Right atrium auricular region (tissue), 2 donors: ENCODE results near the gene CREB3. TPM values are rescaled to one million over a fixed set of nuclear protein-coding genes. Genes with fewer than 3 reads are reported as not detected.
A peak's percentile ranks its signal among the peaks of the same experiment; 100 is the strongest.

Experiments
- DNase-seq: peaks from one replicate; pipeline ENCODE4 v3.0.0-alpha.2; 2019; ENCODE audit warnings: low spot score
- H3K27ac ChIP-seq, 2 donors: fragments of 200-600 bp; sonication (generic); 1 replicate in 1 of 2; 2 replicates in 1 of 2; pipeline ENCODE4 v1.5.1; 2016 to 2019
- H3K27me3 ChIP-seq, 2 donors: fragments of 200-600 bp; sonication (generic); one replicate each; pipeline versions ENCODE4 v1.5.1 to v1.6.0; 2017 to 2019
- H3K36me3 ChIP-seq: fragments of 200-600 bp; sonication (generic); one replicate; pipeline ENCODE4 v1.5.1; 2016
- H3K4me1 ChIP-seq, 2 donors: fragments of 200-600 bp; sonication (generic); one replicate each; pipeline versions ENCODE4 v1.5.1 to v1.6.0; 2017 to 2019
- H3K4me3 ChIP-seq, 2 donors: fragments of 200-600 bp; sonication (generic); 1 replicate in 1 of 2; 2 replicates in 1 of 2; pipeline ENCODE4 v1.5.1; 2017 to 2019; ENCODE audit warnings: mild to moderate bottlenecking in 1 of 2, moderate library complexity in 1 of 2
- H3K9me3 ChIP-seq, 2 donors: fragments of 200-600 bp; sonication (generic); one replicate each; pipeline ENCODE4 v1.5.1; 2019
- CTCF ChIP-seq, 2 donors: fragments of 200-600 bp; sonication (generic); IDR thresholded peaks; one replicate each; pipeline ENCODE4 v1.5.1; 2019; ENCODE audit warnings: antibody characterized with exemption in 2 of 2
- total RNA-seq, 2 donors: library from RNA; depleted of rRNA; stranded (reverse); fragments of >200 nt; gene quantifications; one replicate each; pipeline ENCODE4 v1.1.0, GENCODE V29; 2016

The CREB3 gene
- 10 to 100 TPM; 34.6 to 48.5 TPM for total RNA-seq

GRCh38 chr9:35732185-35732799, at the start of gene CREB3, which contains the start of gene TLN1:
TSS of gene CREB3 (plus strand) at chr9:35732666. CDS start at chr9:35732773, 107 bp downstream.
TSS of gene TLN1 (minus strand) at chr9:35732195. CDS start at chr9:35725694, 6,501 bp downstream.
- Histone ChIP-seq H3K36me3 (peaks cover 29% of the 10 kb centered on the region), H3K27me3 (no peaks in the 10 kb centered on the region), H3K27ac (peak within 1 kb of the TSS; percentile 96 to 98), H3K4me1 (peaks cover 0 to 54% of the 10 kb centered on the region in 2 donors), H3K9me3 (no peaks in the 10 kb centered on the region), H3K4me3 (peak within 1 kb of the TSS; percentile 78 to 97)
- DNase-seq = peak; percentile 99
- no peak for TF ChIP-seq CTCF (IDR thresholded peaks at IDR 0.05)

- Histone ChIP-seq H3K4me1 (peaks cover 0 to 37% of the 10 kb centered on the region in 2 donors), H3K9me3 (no peaks in the 10 kb centered on the region), H3K27me3 (no peaks in the 10 kb centered on the region), H3K36me3 (peaks cover 50% of the 10 kb centered on the region), H3K27ac (no peak overlapping the region), H3K4me3 (no peak overlapping the region)
- TF ChIP-seq CTCF (IDR thresholded peaks at IDR 0.05) = no peak
- DNase-seq = no peak
These were observed 49.1 kb upstream of the CREB3 start for GRCh38 chr9:35683323-35683722.

GRCh38 chr9:35684921-35685320, 47.5 kb upstream of the CREB3 start:
- Histone ChIP-seq H3K27ac (peak overlapping the region; percentile 49 to 97), H3K36me3 (peaks cover 50% of the 10 kb centered on the region), H3K4me3 (peak overlapping the region in 1 of 2 donors; percentile 2), H3K27me3 (no peaks in the 10 kb centered on the region), H3K9me3 (no peaks in the 10 kb centered on the region), H3K4me1 (peaks cover 0 to 47% of the 10 kb centered on the region in 2 donors)
- no peak for TF ChIP-seq CTCF (IDR thresholded peaks at IDR 0.05)
- no peak for DNase-seq

GRCh38 chr9:35685506-35685905, 47.0 kb upstream of the CREB3 start:
- peaks cover 0 to 51% of the 10 kb centered on the region in 2 donors for H3K4me1 ChIP-seq
- no peak for TF ChIP-seq CTCF (IDR thresholded peaks at IDR 0.05)
- no peaks in the 10 kb centered on the region for H3K27me3 ChIP-seq
- H3K36me3 ChIP-seq = peaks cover 50% of the 10 kb centered on the region
- peak overlapping the region; percentile 97 to 99 for H3K27ac ChIP-seq
- DNase-seq = no peak
- no peaks in the 10 kb centered on the region for H3K9me3 ChIP-seq
- H3K4me3 ChIP-seq = peak overlapping the region; percentile 2 to 3

- no peak for TF ChIP-seq CTCF (IDR thresholded peaks at IDR 0.05)
- H3K4me1 ChIP-seq = peaks cover 0 to 56% of the 10 kb centered on the region in 2 donors
- DNase-seq = no peak
- peak overlapping the region; percentile 97 to 99 for H3K27ac ChIP-seq
- H3K36me3 ChIP-seq = peaks cover 50% of the 10 kb centered on the region
- no peaks in the 10 kb centered on the region for H3K27me3 ChIP-seq
- no peaks in the 10 kb centered on the region for H3K9me3 ChIP-seq
- H3K4me3 ChIP-seq = peak overlapping the region; percentile 70 to 74
These were observed 46.0 kb upstream of the CREB3 start for GRCh38 chr9:35686222-35687203.
